Measurements from ENCODE around the gene CHAC1. TPM values are rescaled to one million over a fixed set of nuclear protein-coding genes. Genes with fewer than 3 reads are reported as not detected.
A peak's percentile ranks its signal among the peaks of the same experiment; 100 is the strongest.

Gene CHAC1
- total and polyA plus RNA-seq, 2 of the 13 experiments (the other 11 are each of a cell fraction or from before 2014, with no cell fraction given), result 0.44 TPM; not detected in 1

- no peak for FAIRE-seq
- no peak for DNase-seq (ENCODE audit: low spot score)
- Histone ChIP-seq H3K27ac (ENCODE audit: extremely low read length, insufficient read depth, low read length) (no peak overlapping the region), H3K9ac (ENCODE audit: insufficient read depth, low read depth, low read length) (no peak overlapping the region), H3K4me1 (ENCODE audit: insufficient read depth, low read length) (0 out of 2 replicates have a peak, but pooled peaks cover 9% of the 10 kb centered on the region), H2AFZ (ENCODE audit: low read length) (no peak overlapping the region), H3K36me3 (replicated peaks in 1 of 2; ENCODE audit: control insufficient read depth in 1 of 2, insufficient read depth in 2 of 2, low read length in 2 of 2) (no peaks in the 10 kb centered on the region), H3K4me3 (replicated peaks in 1 of 3; ENCODE audit: insufficient read depth in 1 of 3, low read depth in 2 of 3, low read length in 3 of 3) (no peak overlapping the region), H3K4me2 (ENCODE audit: low read depth, low read length) (no peak overlapping the region), H4K20me1 (ENCODE audit: insufficient read depth, low read length) (no peaks in the 10 kb centered on the region), H3K9me3 (ENCODE audit: low read length) (no peaks in the 10 kb centered on the region), H3K79me2 (ENCODE audit: insufficient read depth, low read length) (no peaks in the 10 kb centered on the region), H3K27me3 (ENCODE audit: control insufficient read depth in 1 of 2, insufficient read depth in 2 of 2, low read length in 2 of 2) (peaks cover 14 to 59% of the 10 kb centered on the region in 2 experiments; a peak in 4 of 5 replicates)
- no peak for TF ChIP-seq TAF1 (CRISPR knock-in tag; IDR thresholded peaks at IDR 0.05)
- TF ChIP-seq TGIF2 (CRISPR knock-in tag; IDR thresholded peaks at IDR 0.05), result no peak
- no peak for TF ChIP-seq ZBTB7B (CRISPR knock-in tag; IDR thresholded peaks at IDR 0.05)
- TF ChIP-seq SKI (IDR thresholded peaks at IDR 0.05; ENCODE audit: partially characterized antibody), result no peak
- TF ChIP-seq ZNF720 (CRISPR knock-in tag; IDR thresholded peaks at IDR 0.05), result no peak
- intact Hi-C loops (cut with micrococcal nuclease; ENCODE audit: unreplicated experiment), result no loop called here
- ATAC-seq, result no peak
- WGBS (ENCODE audit: low lambda C conversion rate), result 50% methylated on average over 1 of the region's 3 CpGs
- in situ Hi-C loops (cut with HindIII; ENCODE audit: extremely low pct_ligation_motif_present, low pct_unique_long_range_greater_than_20kb), result no loop called here
- ChIA-PET POLR2A (interaction anchor here (1.0 kb wide), 1 partner anchor 16 kb away, joined by 3 read pairs; no protein-coding TSS in a partner anchor), CTCF (ENCODE audit: low intra/inter-chr PET ratio, low total read pairs) (no interaction called here)
- no TSS peak for BruUV-seq (replicated peaks)
These were observed 3.3 kb downstream of the CHAC1 start for GRCh38 chr15:40956541-40956982.

DNA sequence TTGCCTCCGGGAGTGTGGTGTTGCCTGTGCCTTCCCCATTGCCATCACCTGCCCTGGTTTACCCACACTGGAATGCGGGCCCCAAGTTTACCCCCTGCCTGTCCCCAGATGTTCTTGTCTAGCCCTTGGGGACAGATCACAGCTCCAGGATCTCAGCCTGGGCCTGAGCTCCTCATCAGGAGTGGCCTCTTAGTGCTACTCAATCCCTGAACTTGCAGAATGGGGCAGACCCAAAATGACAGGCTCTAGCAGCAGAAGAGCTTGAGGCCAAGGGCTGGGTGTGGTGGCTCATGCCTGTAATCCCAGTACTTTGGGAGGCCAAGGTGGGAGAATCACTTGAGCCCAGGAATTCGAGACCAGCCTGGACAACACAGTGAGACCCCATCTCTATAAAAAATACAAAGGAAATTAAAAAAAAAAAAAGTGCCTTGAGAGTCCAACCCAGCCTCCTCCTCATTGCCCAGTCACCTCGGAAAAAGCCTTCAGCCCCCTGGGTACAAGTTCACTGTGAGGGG lies 3.8 kb downstream of the CHAC1 start:
- ATAC-seq, result no peak
- ChIA-PET CTCF (ENCODE audit: low intra/inter-chr PET ratio, low total read pairs) (no interaction called here), POLR2A (no interaction called here)
- BruUV-seq (replicated peaks), result no TSS peak
- H4K20me1 ChIP-seq (ENCODE audit: insufficient read depth, low read length), result no peaks in the 10 kb centered on the region
- no peak overlapping the region for H3K4me2 ChIP-seq (ENCODE audit: low read depth, low read length)
- WGBS (ENCODE audit: low lambda C conversion rate), result 0% methylated on average over 3 of the region's 4 CpGs
- no peaks in the 10 kb centered on the region for H3K36me3 ChIP-seq (replicated peaks in 1 of 2; ENCODE audit: control insufficient read depth in 1 of 2, insufficient read depth in 2 of 2, low read length in 2 of 2)
- intact Hi-C loops (cut with micrococcal nuclease; ENCODE audit: unreplicated experiment) (no loop called here), in situ Hi-C loops (cut with HindIII; ENCODE audit: extremely low pct_ligation_motif_present, low pct_unique_long_range_greater_than_20kb) (no loop called here)
- H3K27me3 ChIP-seq (ENCODE audit: control insufficient read depth in 1 of 2, insufficient read depth in 2 of 2, low read length in 2 of 2), result peaks cover 14 to 56% of the 10 kb centered on the region in 2 experiments; a peak in 4 of 5 replicates
- FAIRE-seq, result no peak
- H3K27ac ChIP-seq (ENCODE audit: extremely low read length, insufficient read depth, low read length), result no peak overlapping the region
- no peak for DNase-seq (ENCODE audit: low spot score)
- 0 out of 2 replicates have a peak, but pooled peaks have one; percentile 28 for TF ChIP-seq ZNF121 (CRISPR knock-in tag; IDR thresholded peaks at IDR 0.05)
- no peak for TF ChIP-seq ZSCAN12 (CRISPR knock-in tag; IDR thresholded peaks at IDR 0.05)
- no peak overlapping the region for H2AFZ ChIP-seq (ENCODE audit: low read length)
- H3K9me3 ChIP-seq (ENCODE audit: low read length), result no peaks in the 10 kb centered on the region
- H3K4me1 ChIP-seq (ENCODE audit: insufficient read depth, low read length), result 0 out of 2 replicates have a peak, but pooled peaks cover 9% of the 10 kb centered on the region
- H3K9ac ChIP-seq (ENCODE audit: insufficient read depth, low read depth, low read length), result no peak overlapping the region
- H3K79me2 ChIP-seq (ENCODE audit: insufficient read depth, low read length), result no peaks in the 10 kb centered on the region
- H3K4me3 ChIP-seq (replicated peaks in 1 of 3; ENCODE audit: insufficient read depth in 1 of 3, low read depth in 2 of 3, low read length in 3 of 3), result no peak overlapping the region
